ENCODE data around the gene TOR2A. TPM values are rescaled to one million over a fixed set of nuclear protein-coding genes. Genes with fewer than 3 reads are reported as not detected.

The TOR2A gene
- total and polyA plus RNA-seq, 11 donors, result 1.7 to 9.2 (median 3.4) TPM

DNA sequence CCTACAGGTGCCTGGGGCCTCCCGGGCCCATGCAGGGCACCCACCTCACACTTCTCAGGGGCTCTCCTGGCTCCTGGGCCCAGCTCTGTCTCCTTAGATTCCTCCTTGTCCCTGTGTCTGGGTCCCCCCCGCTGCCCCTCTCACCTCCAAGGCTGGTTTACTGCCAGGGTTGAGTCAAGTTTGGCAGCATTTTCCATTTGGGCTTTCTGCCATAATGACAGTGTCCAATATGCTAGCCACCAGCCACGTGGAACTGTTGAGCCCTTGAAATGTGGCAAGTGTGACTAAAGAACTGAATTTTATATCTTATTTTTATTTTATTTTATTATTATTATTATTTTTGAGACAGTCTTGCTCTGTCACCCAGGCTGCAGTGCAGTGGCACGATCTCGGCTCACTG is 17.3 kb downstream of the TOR2A start:
- ATAC-seq, result no peak
- TF ChIP-seq, protein P1, sequence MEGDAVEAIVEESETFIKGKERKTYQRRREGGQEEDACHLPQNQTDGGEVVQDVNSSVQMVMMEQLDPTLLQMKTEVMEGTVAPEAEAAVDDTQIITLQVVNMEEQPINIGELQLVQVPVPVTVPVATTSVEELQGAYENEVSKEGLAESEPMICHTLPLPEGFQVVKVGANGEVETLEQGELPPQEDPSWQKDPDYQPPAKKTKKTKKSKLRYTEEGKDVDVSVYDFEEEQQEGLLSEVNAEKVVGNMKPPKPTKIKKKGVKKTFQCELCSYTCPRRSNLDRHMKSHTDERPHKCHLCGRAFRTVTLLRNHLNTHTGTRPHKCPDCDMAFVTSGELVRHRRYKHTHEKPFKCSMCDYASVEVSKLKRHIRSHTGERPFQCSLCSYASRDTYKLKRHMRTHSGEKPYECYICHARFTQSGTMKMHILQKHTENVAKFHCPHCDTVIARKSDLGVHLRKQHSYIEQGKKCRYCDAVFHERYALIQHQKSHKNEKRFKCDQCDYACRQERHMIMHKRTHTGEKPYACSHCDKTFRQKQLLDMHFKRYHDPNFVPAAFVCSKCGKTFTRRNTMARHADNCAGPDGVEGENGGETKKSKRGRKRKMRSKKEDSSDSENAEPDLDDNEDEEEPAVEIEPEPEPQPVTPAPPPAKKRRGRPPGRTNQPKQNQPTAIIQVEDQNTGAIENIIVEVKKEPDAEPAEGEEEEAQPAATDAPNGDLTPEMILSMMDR (IDR thresholded peaks at IDR 0.05), result no peak
- Histone ChIP-seq H3K27ac (peak overlapping the region in 2 of 12 donors; percentile 19 to 22), H3K4me1 (peaks cover 0 to 26% (median 13%) of the 10 kb centered on the region in 12 donors), H3K4me3 (no peak overlapping the region), H3K36me3 (no peaks in the 10 kb centered on the region), H3K27me3 (no peaks in the 10 kb centered on the region), H3K9me3 (no peaks in the 10 kb centered on the region)
- intact Hi-C loops (cut with DNase I), result loop anchor here in 4 of 10 donors (5.0 kb wide), 2 partner anchors 105 to 110 kb away; partner anchors contain the start of gene STXBP1 (in 3 of the 4)
- 74 to 78% (median 75%) methylated on average over 5 of the region's 5 CpGs for WGBS, 4 donors
- DNase-seq, result no peak

DNA sequence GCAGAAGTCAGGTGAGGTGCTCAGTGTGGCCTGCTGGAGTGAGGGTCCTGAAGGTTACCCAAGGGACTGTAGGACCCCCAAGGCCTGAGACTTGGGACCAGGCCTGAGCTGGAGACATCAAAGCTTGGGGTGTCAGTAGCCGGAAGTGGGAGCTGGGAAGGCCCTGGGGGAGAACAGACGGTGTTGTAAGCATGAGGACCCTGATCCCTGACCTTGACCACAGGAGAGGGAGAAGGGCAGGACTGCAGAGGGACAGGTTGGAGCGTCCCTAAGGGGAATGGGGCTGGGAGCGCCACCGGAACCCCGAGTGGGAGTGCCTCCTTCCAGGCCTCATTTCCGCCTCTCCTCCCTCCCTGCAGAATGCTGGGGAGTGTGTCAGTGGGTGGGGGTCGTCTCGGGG is 18.7 kb downstream of the TOR2A start:
- Histone ChIP-seq H3K9me3 (no peaks in the 10 kb centered on the region), H3K4me3 (peak overlapping the region in 9 of 12 donors; percentile 58 to 91 (median 76)), H3K36me3 (peaks cover 0 to 3% (median 0%) of the 10 kb centered on the region in 9 donors), H3K27ac (peak overlapping the region in 11 of 12 donors; percentile 64 to 91 (median 82)), H3K27me3 (no peaks in the 10 kb centered on the region), H3K4me1 (peaks cover 0 to 26% (median 13%) of the 10 kb centered on the region in 12 donors)
- ATAC-seq (no peak), DNase-seq (no peak)
- 70 to 83% (median 72%) methylated on average over 9 of the region's 9 CpGs for WGBS, 4 donors
- intact Hi-C loops (cut with DNase I), result loop anchor here in 4 of 10 donors (5.0 kb wide), 2 partner anchors 104 to 109 kb away; partner anchors contain the start of gene STXBP1 (in 3 of the 4)
- TF ChIP-seq, protein P1 (IDR thresholded peaks at IDR 0.05), result no peak

DNA sequence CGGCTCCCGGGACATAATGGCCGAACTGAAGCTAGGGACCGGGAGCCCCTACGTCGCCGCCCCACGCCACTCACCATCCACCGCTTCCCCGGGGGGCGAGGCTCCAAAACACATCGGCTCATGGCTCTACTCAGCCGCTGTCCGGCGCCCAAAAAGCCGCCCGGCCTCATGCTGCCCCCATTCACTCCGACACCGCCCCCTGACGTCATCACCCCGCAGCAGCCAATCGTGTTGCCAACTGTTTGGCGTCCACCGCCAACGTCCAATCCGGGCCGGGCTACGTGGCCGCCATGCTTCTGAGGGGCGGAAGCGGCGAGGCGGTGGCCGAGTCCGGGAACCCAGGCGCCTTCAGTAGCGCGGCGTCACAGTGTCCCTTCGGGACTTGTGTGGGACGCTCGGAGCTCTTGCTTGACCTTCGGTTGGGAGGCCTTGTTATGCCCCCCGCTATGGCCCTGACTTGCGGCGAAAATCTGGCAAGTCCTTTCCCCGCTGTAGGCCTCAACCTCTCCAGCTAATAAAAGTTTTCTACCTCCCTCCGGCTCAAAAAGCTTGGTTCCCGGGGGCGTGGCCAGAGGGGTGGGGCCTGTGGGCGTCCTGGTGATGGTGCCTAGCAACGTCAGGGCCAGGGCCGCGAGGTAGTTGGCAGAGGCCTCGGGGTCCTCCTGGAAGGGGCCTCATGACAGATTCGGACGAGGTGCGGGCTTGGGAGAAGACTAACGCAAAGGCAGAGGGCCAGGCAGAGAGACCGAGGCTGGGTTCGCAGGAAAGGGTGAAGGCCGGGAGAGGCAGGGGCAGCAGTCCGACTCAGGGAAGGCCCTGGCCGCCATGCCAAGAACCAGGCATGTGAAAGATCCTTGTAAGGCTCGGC is 19.4 kb downstream of the TOR2A start, which contains the start of the genes PTRH1 and TTC16:
Gene PTRH1, minus strand, starts transcription at position 194 of the 868 bp plus-strand sequence. Its CDS starts 24 bp downstream, at position 170.
Gene TTC16, plus strand, starts transcription at position 610 of the 868 bp plus-strand sequence. Its CDS starts 67 bp downstream, at position 677.
- Histone ChIP-seq H3K9me3 (no peaks in the 10 kb centered on the region), H3K4me3 (peak within 1 kb of the TSS; percentile 58 to 91 (median 71)), H3K4me1 (peaks cover 0 to 26% (median 13%) of the 10 kb centered on the region in 12 donors), H3K36me3 (peaks cover 0 to 3% (median 0%) of the 10 kb centered on the region in 9 donors), H3K27ac (peak within 1 kb of the TSS in 11 of 12 donors; percentile 64 to 91 (median 82)), H3K27me3 (no peaks in the 10 kb centered on the region)
- DNase-seq (peak; percentile 98 to 99 (median 98)), ATAC-seq (peak; percentile 96 to 98 (median 96))
- WGBS, 4 donors, result 3 to 10% (median 6%) methylated on average over 25 to 65 of the region's 65 CpGs
- intact Hi-C loops (cut with DNase I), result loop anchor here in 5 of 10 donors (1.0 to 5.0 kb wide), 4 partner anchors 16 to 108 kb away; partner anchors contain the start of gene STXBP1 (in 3 of the 5)
- peak in 1 of 2 donors; percentile 65 for TF ChIP-seq POLR2A (IDR thresholded peaks at IDR 0.05)
- TF ChIP-seq, protein P1 (IDR thresholded peaks at IDR 0.05), result no peak

All from heart left ventricle (tissue), 16 donors.